Liver (tissue), 9 donors: Measurements from ENCODE around the gene THAP3. TPM values are rescaled to one million over a fixed set of nuclear protein-coding genes. Genes with fewer than 3 reads are reported as not detected.

Experiments used
- DNase-seq: peaks from one replicate; pipeline ENCODE4 v3.0.0-alpha.2; 2017; ENCODE audit warnings: low spot score
- H3K27ac ChIP-seq, 2 donors: one replicate each; pipeline ENCODE4 v1.7.0; 2013; ENCODE audit warnings: inconsistent platforms in 2 of 2, low read length in 2 of 2, control low read depth in 1 of 2, low read depth in 1 of 2, mild to moderate bottlenecking in 1 of 2
- H3K27me3 ChIP-seq, 4 donors: one replicate each; pipeline versions ENCODE4 v1.6.1 to v1.7.0; 2013; ENCODE audit warnings: low read length in 3 of 4, inconsistent platforms in 1 of 4, mild to moderate bottlenecking in 1 of 4, moderate library complexity in 1 of 4; ENCODE audit not compliant: control insufficient read depth in 4 of 4, insufficient read depth in 4 of 4
- H3K36me3 ChIP-seq, 4 donors: one replicate each; pipeline versions ENCODE4 v1.6.1 to v1.7.0; 2013; ENCODE audit warnings: low read length in 3 of 4, mild to moderate bottlenecking in 3 of 4, low read depth in 1 of 4, moderate library complexity in 1 of 4; ENCODE audit not compliant: control insufficient read depth in 4 of 4, insufficient read depth in 3 of 4
- H3K4me1 ChIP-seq, 4 donors: one replicate each; pipeline versions ENCODE4 v1.6.1 to v1.7.0; 2013; ENCODE audit warnings: low read length in 3 of 4, mild to moderate bottlenecking in 3 of 4, moderate library complexity in 1 of 4; ENCODE audit not compliant: control insufficient read depth in 4 of 4, insufficient read depth in 4 of 4
- H3K4me3 ChIP-seq, 3 donors: one replicate each; pipeline versions ENCODE4 v1.6.1 to v1.7.0; 2013; ENCODE audit warnings: low read length in 3 of 3, control low read depth in 1 of 3, low read depth in 1 of 3, mild to moderate bottlenecking in 1 of 3
- H3K9ac ChIP-seq, 2 donors: one replicate each; pipeline ENCODE4 v1.7.0; 2013; ENCODE audit warnings: low read length in 2 of 2, mild to moderate bottlenecking in 2 of 2, moderate library complexity in 2 of 2, control low read depth in 1 of 2, low read depth in 1 of 2
- H3K9me3 ChIP-seq, 4 donors: one replicate each; pipeline versions ENCODE4 v1.6.1 to v1.7.0; 2013; ENCODE audit warnings: low read length in 3 of 4; ENCODE audit not compliant: control insufficient read depth in 4 of 4
- EGR1 ChIP-seq, 2 donors: IDR thresholded peaks; 2 replicates each; pipeline ENCODE4 v1.6.1; 2016 to 2018; ENCODE audit warnings: antibody characterized with exemption in 2 of 2, low read depth in 2 of 2
- HNF4A ChIP-seq, 2 donors: conservative IDR thresholded peaks; 2 replicates each; pipeline ENCODE4 v1.6.1; 2016; ENCODE audit warnings: antibody characterized with exemption in 2 of 2, mild to moderate bottlenecking in 2 of 2
- HNF4G ChIP-seq: IDR thresholded peaks from 2 replicates; pipeline ENCODE4 v1.6.1; 2016; ENCODE audit warnings: antibody characterized with exemption
- JUND ChIP-seq, 2 donors: IDR thresholded peaks; 2 replicates each; pipeline ENCODE4 v1.6.1; 2016; ENCODE audit warnings: antibody characterized with exemption in 2 of 2
- NR2F2 ChIP-seq: IDR thresholded peaks from 2 replicates; pipeline ENCODE4 v1.6.1; 2016; ENCODE audit warnings: antibody characterized with exemption
- RAD21 ChIP-seq, 2 donors: IDR thresholded peaks; 2 replicates each; pipeline ENCODE4 v1.6.1; 2016; ENCODE audit warnings: antibody characterized with exemption in 2 of 2, mild to moderate bottlenecking in 2 of 2
- RXRA ChIP-seq, 2 donors: IDR thresholded peaks; 2 replicates each; pipeline ENCODE4 v1.6.1; 2017 to 2018; ENCODE audit warnings: antibody characterized with exemption in 2 of 2, mild to moderate bottlenecking in 1 of 2
- SP1 ChIP-seq: IDR thresholded peaks from 2 replicates; pipeline ENCODE4 v1.6.1; 2018; ENCODE audit warnings: antibody characterized with exemption, mild to moderate bottlenecking
- TAF1 ChIP-seq: conservative IDR thresholded peaks from 2 replicates; pipeline ENCODE4 v1.6.1; 2016; ENCODE audit warnings: antibody characterized with exemption, mild to moderate bottlenecking
- YY1 ChIP-seq: IDR thresholded peaks from 2 replicates; pipeline ENCODE4 v1.6.1; 2016; ENCODE audit warnings: antibody characterized with exemption, mild to moderate bottlenecking
- ZBTB33 ChIP-seq: IDR thresholded peaks from 2 replicates; pipeline ENCODE4 v1.6.1; 2016; ENCODE audit warnings: antibody characterized with exemption
- WGBS: extraction: QIAGEN DNeasy Blood & Tissue Kit; methylation state at CpG from one replicate; pipeline ENCODE4 v1.1.7; 2013; 5-methylcytosine and 5-hydroxymethylcytosine counted together
- polyA plus RNA-seq, 2 donors: library from polyadenylated mRNA; stranded (reverse) in 1 of 2; unstranded in 1 of 2; fragments of 200-250 nt in 1 of 2; fragments of >200 nt in 1 of 2; fragmentation: Nextera tagmentation in 1 of 2; extraction: Ambion mirVana in 1 of 2; gene quantifications; one replicate each; pipeline versions ENCODE4 v1.2.1 to v1.2.3, GENCODE V29; 2013 to 2015
- total RNA-seq, 2 donors: library from RNA; depleted of rRNA; stranded (reverse); fragments of >200 nt; gene quantifications; one replicate each; pipeline ENCODE4 v1.2.3, GENCODE V29; 2014
- TF ChIP-seq, protein P1 (sequence below): IDR thresholded peaks from 2 replicates; pipeline ENCODE4 v1.6.1; 2016; ENCODE audit warnings: antibody characterized with exemption, mild to moderate bottlenecking
- TF ChIP-seq, protein P2 (sequence below): IDR thresholded peaks from 2 replicates; pipeline ENCODE4 v1.6.1; 2016; ENCODE audit warnings: antibody characterized with exemption
- TF ChIP-seq, protein P3 (sequence below): fragments of 150-350 bp; IDR thresholded peaks from 2 replicates; pipeline ENCODE4 v1.5.1; 2017; ENCODE audit warnings: improper control_type of control experiment, low read depth, low read length; ENCODE audit not compliant: missing input control
- donor health status: healthy.
- donor health status: healthy.
- donor health status: healthy.
- donor health status: healthy.
- donor health status: healthy.

THAP3 gene
- total and polyA plus RNA-seq, 4 donors: 7.2 to 10.2 (median 8.6) TPM

DNA sequence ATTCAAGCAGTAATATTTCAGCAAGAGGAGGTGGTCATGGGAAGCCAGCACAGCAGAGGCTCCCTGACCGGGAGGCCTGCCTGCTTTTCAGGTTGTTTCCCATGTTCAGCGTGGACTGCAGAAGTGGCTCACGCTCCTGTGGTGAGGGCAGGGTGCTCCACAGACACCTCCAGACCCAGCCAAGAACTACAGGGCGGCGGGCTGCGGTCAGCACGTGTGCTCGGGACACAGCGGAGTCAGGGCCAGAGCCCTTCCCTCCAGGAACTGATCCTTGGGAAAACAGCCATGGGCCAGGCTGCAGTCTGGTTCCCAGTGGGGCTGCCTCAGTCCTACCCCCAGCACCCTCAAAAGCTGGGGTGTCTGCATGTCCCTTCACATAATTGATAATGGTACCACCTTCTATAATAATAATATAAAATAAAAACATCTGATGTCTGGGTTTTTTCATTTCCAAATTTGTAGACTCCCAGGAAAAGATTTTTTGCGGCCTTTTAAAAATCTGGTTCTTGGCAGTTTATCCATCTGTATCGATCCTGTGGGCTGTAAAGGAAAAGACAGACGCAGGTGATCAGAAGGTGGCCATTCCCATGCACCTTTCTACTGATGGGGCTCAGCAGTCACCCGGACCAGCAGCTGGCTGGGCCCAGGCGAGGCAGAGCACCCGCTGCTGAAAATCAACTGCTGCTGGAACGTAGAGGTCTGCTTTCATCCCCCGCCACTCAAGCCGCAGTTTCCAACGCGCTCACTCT lies 10.7 kb downstream of the THAP3 start:
- Histone ChIP-seq H3K27ac (no peak overlapping the region), H3K9ac (no peak overlapping the region), H3K27me3 (no peaks in the 10 kb centered on the region), H3K36me3 (peaks cover 25 to 70% (median 39%) of the 10 kb centered on the region in 4 donors), H3K4me1 (no peaks in the 10 kb centered on the region), H3K9me3 (no peaks in the 10 kb centered on the region), H3K4me3 (no peak overlapping the region)
- TF ChIP-seq TAF1 (no peak), JUND (IDR thresholded peaks at IDR 0.05) (no peak), ZBTB33 (no peak), RXRA (IDR thresholded peaks at IDR 0.05) (no peak), YY1 (no peak), HNF4A (conservative IDR thresholded peaks at IDR 0.05) (no peak), RAD21 (IDR thresholded peaks at IDR 0.05) (no peak), SP1 (no peak), NR2F2 (no peak), HNF4G (no peak), EGR1 (IDR thresholded peaks at IDR 0.05; ENCODE audit: low read depth in 2 of 2) (no peak)
- TF ChIP-seq, protein P1, sequence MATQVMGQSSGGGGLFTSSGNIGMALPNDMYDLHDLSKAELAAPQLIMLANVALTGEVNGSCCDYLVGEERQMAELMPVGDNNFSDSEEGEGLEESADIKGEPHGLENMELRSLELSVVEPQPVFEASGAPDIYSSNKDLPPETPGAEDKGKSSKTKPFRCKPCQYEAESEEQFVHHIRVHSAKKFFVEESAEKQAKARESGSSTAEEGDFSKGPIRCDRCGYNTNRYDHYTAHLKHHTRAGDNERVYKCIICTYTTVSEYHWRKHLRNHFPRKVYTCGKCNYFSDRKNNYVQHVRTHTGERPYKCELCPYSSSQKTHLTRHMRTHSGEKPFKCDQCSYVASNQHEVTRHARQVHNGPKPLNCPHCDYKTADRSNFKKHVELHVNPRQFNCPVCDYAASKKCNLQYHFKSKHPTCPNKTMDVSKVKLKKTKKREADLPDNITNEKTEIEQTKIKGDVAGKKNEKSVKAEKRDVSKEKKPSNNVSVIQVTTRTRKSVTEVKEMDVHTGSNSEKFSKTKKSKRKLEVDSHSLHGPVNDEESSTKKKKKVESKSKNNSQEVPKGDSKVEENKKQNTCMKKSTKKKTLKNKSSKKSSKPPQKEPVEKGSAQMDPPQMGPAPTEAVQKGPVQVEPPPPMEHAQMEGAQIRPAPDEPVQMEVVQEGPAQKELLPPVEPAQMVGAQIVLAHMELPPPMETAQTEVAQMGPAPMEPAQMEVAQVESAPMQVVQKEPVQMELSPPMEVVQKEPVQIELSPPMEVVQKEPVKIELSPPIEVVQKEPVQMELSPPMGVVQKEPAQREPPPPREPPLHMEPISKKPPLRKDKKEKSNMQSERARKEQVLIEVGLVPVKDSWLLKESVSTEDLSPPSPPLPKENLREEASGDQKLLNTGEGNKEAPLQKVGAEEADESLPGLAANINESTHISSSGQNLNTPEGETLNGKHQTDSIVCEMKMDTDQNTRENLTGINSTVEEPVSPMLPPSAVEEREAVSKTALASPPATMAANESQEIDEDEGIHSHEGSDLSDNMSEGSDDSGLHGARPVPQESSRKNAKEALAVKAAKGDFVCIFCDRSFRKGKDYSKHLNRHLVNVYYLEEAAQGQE: no peak
- TF ChIP-seq, protein P2, sequence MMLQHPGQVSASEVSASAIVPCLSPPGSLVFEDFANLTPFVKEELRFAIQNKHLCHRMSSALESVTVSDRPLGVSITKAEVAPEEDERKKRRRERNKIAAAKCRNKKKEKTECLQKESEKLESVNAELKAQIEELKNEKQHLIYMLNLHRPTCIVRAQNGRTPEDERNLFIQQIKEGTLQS: no peak
- TF ChIP-seq, protein P3, sequence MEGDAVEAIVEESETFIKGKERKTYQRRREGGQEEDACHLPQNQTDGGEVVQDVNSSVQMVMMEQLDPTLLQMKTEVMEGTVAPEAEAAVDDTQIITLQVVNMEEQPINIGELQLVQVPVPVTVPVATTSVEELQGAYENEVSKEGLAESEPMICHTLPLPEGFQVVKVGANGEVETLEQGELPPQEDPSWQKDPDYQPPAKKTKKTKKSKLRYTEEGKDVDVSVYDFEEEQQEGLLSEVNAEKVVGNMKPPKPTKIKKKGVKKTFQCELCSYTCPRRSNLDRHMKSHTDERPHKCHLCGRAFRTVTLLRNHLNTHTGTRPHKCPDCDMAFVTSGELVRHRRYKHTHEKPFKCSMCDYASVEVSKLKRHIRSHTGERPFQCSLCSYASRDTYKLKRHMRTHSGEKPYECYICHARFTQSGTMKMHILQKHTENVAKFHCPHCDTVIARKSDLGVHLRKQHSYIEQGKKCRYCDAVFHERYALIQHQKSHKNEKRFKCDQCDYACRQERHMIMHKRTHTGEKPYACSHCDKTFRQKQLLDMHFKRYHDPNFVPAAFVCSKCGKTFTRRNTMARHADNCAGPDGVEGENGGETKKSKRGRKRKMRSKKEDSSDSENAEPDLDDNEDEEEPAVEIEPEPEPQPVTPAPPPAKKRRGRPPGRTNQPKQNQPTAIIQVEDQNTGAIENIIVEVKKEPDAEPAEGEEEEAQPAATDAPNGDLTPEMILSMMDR: no peak
- WGBS: 92% methylated on average over 20 of the region's 20 CpGs
- no peak for DNase-seq
